Endometrial microvascular endothelial cells (primary cell): ENCODE measurements around the gene PIBF1. TPM values are rescaled to one million over a fixed set of nuclear protein-coding genes. Genes with fewer than 3 reads are reported as not detected.
"Not testable (repeated sequence)": the region's sequence is repeated elsewhere in the genome, so short reads cannot be mapped to it uniquely, and the experiment has no call there.

Experiments
- in situ Hi-C: cut with HindIII; loops from 2 replicates; pipeline ENCODE4 v1.10.0; 2017; ENCODE audit warnings: low sequenced_read_pairs, low pct_unique_long_range_greater_than_20kb; ENCODE audit errors: inconsistent ontology term
- total RNA-seq: library from RNA; depleted of rRNA; stranded (reverse); fragments of >200 nt; gene quantifications from one replicate; pipeline ENCODE4 v1.2.3, GENCODE V29; 2015; ENCODE audit errors: inconsistent ontology term

The PIBF1 gene
- total RNA-seq, 1 donor from 2014 or later = 7.0 TPM

DNA sequence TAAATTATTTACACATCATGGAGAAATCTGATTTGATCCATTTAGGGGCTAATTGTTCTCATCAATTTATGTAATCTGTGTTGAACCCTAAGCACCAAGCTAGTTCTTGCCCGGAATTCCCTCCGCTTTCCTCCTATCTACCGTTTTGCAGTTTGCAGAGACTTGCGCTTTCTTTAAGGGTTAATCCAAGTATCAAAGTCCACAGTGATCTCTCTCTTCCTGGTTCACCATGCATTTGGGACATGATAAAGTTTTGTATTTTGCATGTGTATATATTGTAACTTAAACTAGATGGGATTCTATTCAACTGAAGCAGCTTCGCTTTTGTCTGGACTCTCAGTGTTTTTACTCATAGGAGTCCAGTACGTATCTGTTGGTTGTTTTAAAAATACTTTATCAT is 263.1 kb downstream of the PIBF1 start:
- in situ Hi-C loops = no loop called here

GRCh38 chr13:73048615-73049014 is 266.7 kb downstream of the PIBF1 start:
- in situ Hi-C loops = not testable (repeated sequence)

DNA sequence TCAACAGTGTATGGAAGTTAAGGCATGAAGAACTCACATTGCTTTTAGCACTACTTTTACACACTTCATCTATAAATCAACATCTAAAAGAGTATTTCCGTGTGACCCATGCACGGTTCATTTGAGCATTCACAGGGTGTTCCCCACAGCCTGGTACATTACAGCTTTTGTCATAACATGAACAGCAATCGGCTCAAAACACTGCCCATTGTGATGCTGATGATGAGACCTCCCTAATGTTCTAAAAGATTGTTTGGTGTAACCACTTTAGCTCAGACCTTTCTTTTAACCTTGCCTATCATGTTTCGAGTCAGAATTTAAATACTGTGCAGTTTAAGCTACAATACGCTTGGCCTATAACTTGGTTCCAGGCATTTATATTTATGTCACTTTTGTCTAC is 272.8 kb downstream of the PIBF1 start:
- in situ Hi-C loops = no loop called here

DNA sequence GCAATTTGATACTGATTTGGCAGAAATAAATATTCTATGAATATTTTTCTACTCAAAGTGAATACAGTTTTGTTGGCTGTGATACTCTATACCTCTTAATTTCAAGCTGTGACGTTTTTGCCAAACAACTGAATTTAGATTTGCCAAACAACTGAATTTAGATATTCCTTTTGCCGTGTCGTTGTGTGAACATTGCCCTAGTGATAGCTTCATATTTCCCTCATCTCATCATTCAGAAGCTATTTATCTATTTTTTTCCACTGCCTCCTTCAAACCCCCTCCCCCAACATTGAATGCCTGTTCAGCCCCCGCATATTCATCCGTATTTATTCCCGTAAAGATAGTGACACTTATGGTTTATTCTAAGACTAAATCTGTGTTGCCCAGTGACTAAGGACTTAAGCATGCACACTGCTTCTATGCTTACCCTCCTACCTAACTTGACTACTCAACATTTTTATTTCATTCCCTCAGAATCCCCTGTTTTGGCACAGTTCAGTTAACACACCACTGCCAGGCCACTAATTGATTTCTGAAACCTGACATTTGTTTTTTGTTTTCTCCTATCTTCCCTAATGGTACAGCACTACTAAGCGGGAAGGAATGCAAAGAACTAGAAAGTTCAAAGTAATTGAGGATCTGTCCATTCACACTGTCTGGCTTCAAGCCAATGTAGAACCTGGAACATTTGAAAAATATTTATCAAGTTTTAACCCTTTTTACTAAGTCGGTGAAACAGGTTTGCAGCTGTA is 274.1 kb downstream of the PIBF1 start:
- in situ Hi-C loops = no loop called here

DNA sequence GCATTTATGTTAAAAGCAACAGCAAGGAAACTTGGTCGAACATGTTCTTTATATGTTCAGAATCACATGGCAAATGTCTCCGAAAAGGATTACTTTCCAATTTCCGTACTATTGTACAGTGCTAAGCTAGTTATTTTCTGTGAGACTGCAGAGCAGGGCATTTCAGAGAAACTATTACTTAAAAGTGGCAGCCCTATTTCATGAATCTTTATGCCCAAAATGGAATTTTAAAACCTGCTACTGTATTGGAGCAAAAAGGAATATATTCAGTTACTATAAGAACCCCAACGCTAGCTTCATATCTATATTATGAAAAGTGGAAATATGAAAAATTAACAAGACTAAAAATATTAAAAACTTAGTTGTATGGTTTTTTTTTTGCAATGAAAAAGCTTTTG is 274.6 kb downstream of the PIBF1 start:
- in situ Hi-C loops = no loop called here

DNA sequence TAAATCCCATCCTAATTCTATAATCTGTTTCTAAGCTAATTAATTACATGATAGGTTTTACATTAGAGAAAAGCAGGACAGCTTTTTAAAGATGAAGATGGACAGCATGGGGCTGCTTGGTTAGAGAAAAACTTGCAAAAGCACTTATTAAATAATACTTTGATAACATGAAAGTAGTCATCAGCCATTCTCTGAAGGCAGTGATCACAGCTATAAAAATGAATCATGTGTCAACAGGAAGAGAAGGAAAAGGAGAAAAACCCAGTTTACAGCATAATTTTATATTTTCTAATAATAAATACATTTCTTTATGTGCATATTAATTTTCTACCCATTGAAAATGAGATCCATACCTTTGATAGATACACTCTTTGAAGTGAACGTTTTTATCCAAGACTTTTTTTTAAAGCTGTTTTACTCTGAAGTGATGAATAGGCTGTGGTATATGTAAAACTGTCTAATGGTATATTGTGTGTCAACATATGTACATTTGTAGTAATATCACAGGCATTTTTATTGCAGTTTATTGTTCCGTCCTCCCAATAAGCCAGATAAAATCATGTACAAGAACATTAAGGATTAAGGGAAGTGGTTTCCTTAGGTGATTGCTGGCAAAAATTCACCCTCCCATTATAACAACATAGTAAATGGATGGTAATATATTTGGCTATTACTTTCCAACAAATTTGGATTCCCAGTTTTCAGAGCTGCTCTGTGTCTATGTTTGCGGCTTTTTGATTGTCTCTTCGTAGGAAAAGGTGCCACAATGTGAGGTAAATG is 275.5 kb downstream of the PIBF1 start:
- in situ Hi-C loops = no loop called here

DNA sequence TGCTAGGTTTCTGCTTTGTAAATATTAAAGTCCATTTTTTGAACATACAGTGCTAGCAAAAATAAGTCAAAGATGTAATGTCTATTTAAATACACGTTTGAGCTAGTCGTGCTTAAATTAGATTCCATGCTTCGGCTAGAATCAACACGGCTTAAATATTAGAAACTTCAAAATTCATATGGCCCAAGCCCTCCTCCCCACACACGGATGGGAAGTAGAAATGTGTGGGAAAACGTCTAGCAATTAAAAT is 276.1 kb downstream of the PIBF1 start:
- in situ Hi-C loops = no loop called here

DNA sequence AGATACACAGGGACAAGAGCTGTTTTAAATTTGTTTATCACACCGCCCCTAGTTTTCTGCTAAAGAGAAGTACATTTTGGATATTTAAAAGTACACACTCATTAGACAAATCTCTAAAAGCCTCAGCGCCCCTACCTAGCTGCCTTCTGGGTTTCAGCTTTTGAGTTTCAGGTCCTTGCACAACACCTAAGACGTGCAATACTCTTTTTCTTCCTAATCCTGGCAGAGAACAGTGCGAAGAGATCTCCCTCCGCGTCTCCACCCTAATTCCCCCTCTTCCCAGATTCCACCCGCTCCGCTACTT is 276.5 kb downstream of the PIBF1 start:
- in situ Hi-C loops = no loop called here

- in situ Hi-C loops = no loop called here
Measured at GRCh38 chr13:73058736-73059459, 277.0 kb downstream of the PIBF1 start, which contains the start of gene KLF5. KLF5 (plus strand) TSS chr13:73059005; CDS start chr13:73059328, 323 bp downstream.

- in situ Hi-C loops = no loop called here
Measured at GRCh38 chr13:73059460-73060250, 277.7 kb downstream of the PIBF1 start.

DNA sequence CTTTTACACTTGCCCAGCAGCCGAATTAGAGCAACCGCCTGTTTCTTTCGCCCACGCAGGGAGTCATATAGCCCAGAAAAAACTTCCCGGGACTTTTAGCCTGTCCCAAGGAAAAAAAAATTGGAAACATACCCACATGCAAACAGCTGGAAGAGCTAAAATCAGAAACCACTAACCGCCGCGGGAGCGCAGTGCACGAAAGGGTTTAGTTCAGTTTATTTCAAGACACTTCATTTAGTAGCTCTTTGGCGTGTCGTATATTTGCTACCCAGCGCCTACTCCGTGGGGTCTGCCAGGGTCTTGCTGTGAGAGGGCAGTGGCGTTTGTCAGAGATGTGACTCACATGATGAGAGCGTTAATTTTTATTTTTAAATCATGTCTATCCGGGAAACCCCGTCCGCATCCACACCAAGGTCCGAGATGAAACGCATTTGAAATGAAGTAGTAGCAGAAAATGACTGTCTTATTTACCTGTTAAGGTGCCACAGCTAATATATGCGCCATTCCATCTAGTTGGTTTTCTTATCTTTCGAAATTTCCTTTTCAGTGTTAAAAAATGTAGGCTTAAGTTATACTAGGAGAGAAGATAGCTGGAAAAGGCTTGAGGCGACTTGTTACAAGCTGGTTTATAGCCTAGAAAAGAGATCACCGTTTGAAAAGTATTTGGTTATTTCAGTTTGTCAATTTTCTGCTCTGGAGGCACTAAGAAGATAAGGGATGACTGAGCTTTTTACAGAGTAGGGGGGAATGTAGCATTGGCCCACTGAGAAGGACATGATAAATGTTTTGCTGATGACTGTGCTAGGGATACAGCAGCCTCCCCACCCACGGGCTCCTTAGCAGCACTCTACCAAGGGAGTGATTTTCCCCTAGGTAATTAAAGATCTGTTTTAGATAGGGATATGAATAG is 278.6 kb downstream of the PIBF1 start:
- in situ Hi-C loops = no loop called here

- in situ Hi-C loops = no loop called here
Measured at GRCh38 chr13:73061473-73061872, 279.5 kb downstream of the PIBF1 start.

GRCh38 chr13:73061876-73062275 is 279.9 kb downstream of the PIBF1 start:
- in situ Hi-C loops = no loop called here

- in situ Hi-C loops = no loop called here
Measured at GRCh38 chr13:73062468-73062867, 280.5 kb downstream of the PIBF1 start.

DNA sequence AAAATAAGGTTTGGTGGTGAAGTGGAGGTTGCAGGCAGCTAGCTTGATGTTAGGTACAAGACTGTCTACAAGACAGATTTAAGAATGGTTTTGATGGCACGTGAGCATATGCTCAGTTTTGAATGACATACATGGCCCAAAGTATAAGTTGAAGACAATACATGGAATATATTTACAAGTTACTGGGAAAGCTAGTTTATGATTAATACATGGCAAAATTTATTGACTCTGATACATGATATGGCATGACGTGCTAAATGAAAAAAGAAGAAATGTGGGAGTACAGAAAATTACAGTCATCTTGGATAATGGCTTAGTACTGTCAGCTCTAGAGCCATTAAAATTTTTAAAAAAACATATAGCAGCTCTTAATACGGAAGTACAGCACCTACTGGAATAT is 281.2 kb downstream of the PIBF1 start:
- in situ Hi-C loops = no loop called here

DNA sequence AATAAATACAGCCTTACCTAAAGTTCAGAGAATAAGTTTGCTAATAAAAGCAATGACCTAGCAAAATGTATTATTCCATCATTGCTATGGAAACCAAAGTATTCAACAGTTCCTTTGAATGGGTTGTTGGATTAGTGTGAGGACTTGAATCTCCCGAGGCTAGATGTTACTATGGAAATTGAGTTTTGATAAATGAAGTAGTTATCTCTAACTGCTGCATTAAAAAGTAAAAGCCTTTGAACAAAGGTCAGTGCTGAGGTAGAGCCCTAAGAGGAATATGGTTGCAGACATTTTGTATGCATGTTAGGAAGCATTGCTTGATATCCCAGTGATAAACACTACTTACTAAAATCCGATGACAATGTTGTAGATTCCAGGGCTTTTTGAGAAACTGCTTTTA is 283.1 kb downstream of the PIBF1 start:
- in situ Hi-C loops = no loop called here

DNA sequence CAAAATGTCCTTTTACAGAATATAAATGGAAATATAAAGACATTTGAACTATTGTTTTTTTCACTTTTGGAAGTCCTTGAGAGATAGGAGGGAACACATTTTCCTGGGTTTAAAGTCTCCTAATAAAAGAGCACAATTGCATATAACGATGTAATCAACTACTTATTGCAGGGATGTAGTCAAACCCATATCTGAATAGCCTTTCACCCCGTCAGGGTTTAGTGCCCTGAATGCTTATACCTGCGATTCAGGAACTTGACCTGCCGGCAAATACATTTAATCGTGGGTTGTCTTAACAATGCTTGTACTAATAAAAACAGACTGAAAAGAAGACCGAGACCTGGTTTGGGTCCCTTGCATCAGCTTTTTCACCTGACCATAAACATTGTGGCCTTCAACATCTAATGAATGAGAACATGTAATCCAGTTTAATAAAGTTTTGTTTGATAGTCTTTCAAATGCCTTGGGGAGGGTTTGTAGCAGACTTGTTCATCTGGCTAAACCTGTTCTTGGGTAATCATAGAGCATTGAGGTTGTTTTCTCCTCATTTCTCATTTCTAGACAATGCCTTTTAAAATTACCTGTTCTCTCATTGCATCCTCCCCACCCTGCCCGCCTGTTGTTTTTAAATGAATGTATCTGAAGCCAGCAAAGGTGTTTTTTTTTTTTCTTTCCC is 283.9 kb downstream of the PIBF1 start:
- in situ Hi-C loops = no loop called here
